HEK293T (cell line): ENCODE results near the gene OR2K2.

Experiments used
- ARNT ChIP-seq: fragments of 450-650 bp; IDR thresholded peaks from 2 replicates; pipeline ENCODE4 v1.6.1; 2017; ENCODE audit warnings: mild to moderate bottlenecking
- BHLHE40 ChIP-seq: fragments of 450-650 bp; IDR thresholded peaks from 2 replicates; pipeline ENCODE4 v1.6.1; 2016; ENCODE audit warnings: mild to moderate bottlenecking, moderate library complexity, borderline replicate concordance
- CTBP1 ChIP-seq: fragments of 450-650 bp; IDR thresholded peaks from 2 replicates; pipeline ENCODE4 v1.6.1; 2016; ENCODE audit warnings: borderline replicate concordance
- ELF4 ChIP-seq: fragments of 450-650 bp; IDR thresholded peaks from 2 replicates; pipeline ENCODE4 v1.6.1; 2017; ENCODE audit warnings: antibody characterized with exemption
- FOXA1 ChIP-seq: fragments of 450-650 bp; IDR thresholded peaks from 2 replicates; pipeline ENCODE4 v1.6.1; 2016; ENCODE audit warnings: mild to moderate bottlenecking
- FOXM1 ChIP-seq: fragments of 450-650 bp; IDR thresholded peaks from 2 replicates; pipeline ENCODE4 v1.6.1; 2017; ENCODE audit warnings: mild to moderate bottlenecking, borderline replicate concordance
- HDGF ChIP-seq: fragments of 450-650 bp; IDR thresholded peaks from 2 replicates; pipeline ENCODE4 v1.6.1; 2017; ENCODE audit warnings: antibody characterized with exemption, borderline replicate concordance
- NFRKB ChIP-seq: fragments of 450-650 bp; IDR thresholded peaks from 2 replicates; pipeline ENCODE4 v1.6.1; 2016; ENCODE audit warnings: mild to moderate bottlenecking, moderate library complexity
- SP1 ChIP-seq: fragments of 450-650 bp; IDR thresholded peaks from 2 replicates; pipeline ENCODE4 v1.6.1; 2017
- SUZ12 ChIP-seq: fragments of 450-650 bp; IDR thresholded peaks from 2 replicates; pipeline ENCODE4 v1.6.1; 2016; ENCODE audit warnings: mild to moderate bottlenecking
- TARDBP ChIP-seq: fragments of 450-650 bp; IDR thresholded peaks from 2 replicates; pipeline ENCODE4 v1.6.1; 2016
- TF ChIP-seq, protein P1 (sequence below): fragments of 450-650 bp; IDR thresholded peaks from 2 replicates; pipeline ENCODE4 v1.6.1; 2016

GRCh38 chr9:111349766-111350165 lies 19.7 kb upstream of the OR2K2 start:
- TF ChIP-seq SUZ12 (no peak), NFRKB (no peak), SP1 (no peak), BHLHE40 (no peak), ARNT (no peak), FOXA1 (no peak), FOXM1 (no peak), CTBP1 (no peak), ELF4 (no peak), HDGF (no peak), TARDBP (no peak)
- TF ChIP-seq, protein P1, sequence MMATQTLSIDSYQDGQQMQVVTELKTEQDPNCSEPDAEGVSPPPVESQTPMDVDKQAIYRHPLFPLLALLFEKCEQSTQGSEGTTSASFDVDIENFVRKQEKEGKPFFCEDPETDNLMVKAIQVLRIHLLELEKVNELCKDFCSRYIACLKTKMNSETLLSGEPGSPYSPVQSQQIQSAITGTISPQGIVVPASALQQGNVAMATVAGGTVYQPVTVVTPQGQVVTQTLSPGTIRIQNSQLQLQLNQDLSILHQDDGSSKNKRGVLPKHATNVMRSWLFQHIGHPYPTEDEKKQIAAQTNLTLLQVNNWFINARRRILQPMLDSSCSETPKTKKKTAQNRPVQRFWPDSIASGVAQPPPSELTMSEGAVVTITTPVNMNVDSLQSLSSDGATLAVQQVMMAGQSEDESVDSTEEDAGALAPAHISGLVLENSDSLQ = no peak
